Transverse colon (tissue), 3 donors: ENCODE data around the gene CDKL5.

Experiments
- EP300 ChIP-seq: sonication (generic); formaldehyde crosslinking; IDR thresholded peaks from one replicate; pipeline ENCODE4 v1.6.1; 2017; ENCODE audit warnings: antibody characterized with exemption, low read depth
- TF ChIP-seq, protein P1 (sequence below), 5 experiments: fragments of 200-600 bp in 3 of 5; fragments of 450-650 bp in 2 of 5; sonication (generic) in 3 of 5; IDR thresholded peaks; 1 replicate in 2 of 5; 2 replicates in 3 of 5; pipeline ENCODE4 v1.5.1; 2016 to 2017; ENCODE audit warnings: antibody characterized with exemption in 5 of 5, inconsistent platforms in 3 of 5, mild to moderate bottlenecking in 2 of 5, moderate library complexity in 1 of 5

- TF ChIP-seq, protein P1, sequence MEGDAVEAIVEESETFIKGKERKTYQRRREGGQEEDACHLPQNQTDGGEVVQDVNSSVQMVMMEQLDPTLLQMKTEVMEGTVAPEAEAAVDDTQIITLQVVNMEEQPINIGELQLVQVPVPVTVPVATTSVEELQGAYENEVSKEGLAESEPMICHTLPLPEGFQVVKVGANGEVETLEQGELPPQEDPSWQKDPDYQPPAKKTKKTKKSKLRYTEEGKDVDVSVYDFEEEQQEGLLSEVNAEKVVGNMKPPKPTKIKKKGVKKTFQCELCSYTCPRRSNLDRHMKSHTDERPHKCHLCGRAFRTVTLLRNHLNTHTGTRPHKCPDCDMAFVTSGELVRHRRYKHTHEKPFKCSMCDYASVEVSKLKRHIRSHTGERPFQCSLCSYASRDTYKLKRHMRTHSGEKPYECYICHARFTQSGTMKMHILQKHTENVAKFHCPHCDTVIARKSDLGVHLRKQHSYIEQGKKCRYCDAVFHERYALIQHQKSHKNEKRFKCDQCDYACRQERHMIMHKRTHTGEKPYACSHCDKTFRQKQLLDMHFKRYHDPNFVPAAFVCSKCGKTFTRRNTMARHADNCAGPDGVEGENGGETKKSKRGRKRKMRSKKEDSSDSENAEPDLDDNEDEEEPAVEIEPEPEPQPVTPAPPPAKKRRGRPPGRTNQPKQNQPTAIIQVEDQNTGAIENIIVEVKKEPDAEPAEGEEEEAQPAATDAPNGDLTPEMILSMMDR (IDR thresholded peaks at IDR 0.05), result no peak
- no peak for TF ChIP-seq EP300
These were observed 170.7 kb downstream of the CDKL5 start for GRCh38 chrX:18596096-18596495.
